K562 (cell line): ENCODE data around the gene GLRA3. TPM values are rescaled to one million over a fixed set of nuclear protein-coding genes. Genes with fewer than 3 reads are reported as not detected.

Experiments used
- ATAC-seq: fragments of 200-7000 bp; cut with Tn5 transposase; 3 replicates; pipeline ENCODE4 v1.9.1; 2020; ENCODE audit warnings: moderate library complexity
- BruUV-seq: library from RNA; stranded (reverse); fragments of 400-500 nt; replicated peaks from 2 replicates; lab custom pipeline; 2021; lab: Mats Ljungman, UMichigan
- CTCF ChIA-PET: fragments of 300-600 bp; formaldehyde crosslinking; extraction: SDS; loops from one replicate; lab custom pipeline; 2021; ENCODE audit warnings: low intra/inter-chr PET ratio; lab: Yijun Ruan, JAX
- POLR2A ChIA-PET: fragments of 300-600, 350-650 bp; sonication (Branson Sonifier 250); formaldehyde crosslinking; extraction: SDS; loops from one replicate; lab custom pipeline; 2021; ENCODE audit warnings: antibody characterized with exemption, inconsistent platforms; lab: Yijun Ruan, JAX
- DNase-seq, 4 experiments: peaks; one replicate each; pipeline versions ENCODE4 v3.0.0 to v3.0.0-alpha.2; 2011 to 2018; ENCODE audit warnings: low spot score in 3 of 4, mixed read lengths in 3 of 4; ENCODE audit errors: extremely low read depth in 1 of 4
- FAIRE-seq: peaks from 2 replicates; lab custom pipeline; 2011; peaks lifted over from hg19 to GRCh38; lab: Jason Lieb, UNC
- H2AFZ ChIP-seq: 2 replicates; pipeline ENCODE4 v1.6.0; 2011; ENCODE audit warnings: low read depth, low read length, control low read depth, inconsistent platforms
- H3K27ac ChIP-seq: fragments of 200-600 bp; 3 replicates; pipeline ENCODE4 v1.8.0; 2011; ENCODE audit warnings: low read depth, mild to moderate bottlenecking, control low read depth, inconsistent platforms, low read length, moderate library complexity, mixed read lengths; ENCODE audit errors: extremely low read depth
- H3K27me3 ChIP-seq, 2 experiments: fragments of 300-600 bp in 1 of 2; 2 replicates in 1 of 2; 3 replicates in 1 of 2; pipeline versions ENCODE4 v1.6.0 to v1.8.0; 2011; ENCODE audit warnings: inconsistent platforms in 2 of 2, low read length in 2 of 2, mild to moderate bottlenecking in 1 of 2, mixed read lengths in 1 of 2, moderate library complexity in 1 of 2; ENCODE audit not compliant: control insufficient read depth in 2 of 2, insufficient read depth in 2 of 2
- H3K36me3 ChIP-seq: fragments of 300-600 bp; 3 replicates; pipeline ENCODE4 v1.8.0; 2011; ENCODE audit warnings: mild to moderate bottlenecking, low read length, inconsistent platforms; ENCODE audit not compliant: control insufficient read depth, insufficient read depth
- H3K4me1 ChIP-seq, 2 experiments: fragments of 200-600 bp in 1 of 2; replicated peaks in 1 of 2; 2 replicates in 1 of 2; 3 replicates in 1 of 2; pipeline versions ENCODE4 v1.5.1 to v1.8.0; 2011; ENCODE audit warnings: inconsistent platforms in 2 of 2, low read length in 2 of 2, mild to moderate bottlenecking in 1 of 2, mixed read lengths in 1 of 2, moderate library complexity in 1 of 2; ENCODE audit not compliant: control insufficient read depth in 2 of 2, insufficient read depth in 2 of 2
- H3K4me2 ChIP-seq: 2 replicates; pipeline ENCODE4 v1.6.1; 2011; ENCODE audit warnings: low read length, control low read depth, inconsistent platforms, mixed read lengths; ENCODE audit not compliant: insufficient read depth
- H3K4me3 ChIP-seq: fragments of 200-600 bp; sonication (generic), shearing (Covaris generic); 2 replicates; pipeline ENCODE4 v1.5.1; 2016; ENCODE audit warnings: control low read depth, inconsistent platforms
- H3K79me2 ChIP-seq: fragments of 200-600 bp; 3 replicates; pipeline ENCODE4 v1.8.0; 2011; ENCODE audit warnings: low read length, inconsistent platforms; ENCODE audit not compliant: control insufficient read depth, insufficient read depth
- H3K9ac ChIP-seq, 2 experiments: 2 replicates each; pipeline versions ENCODE4 v1.6.0 to v1.6.1; 2011; ENCODE audit warnings: low read depth in 2 of 2, low read length in 2 of 2, control low read depth in 1 of 2, inconsistent platforms in 1 of 2, mild to moderate bottlenecking in 1 of 2, mixed read lengths in 1 of 2; ENCODE audit not compliant: insufficient read depth in 1 of 2
- H3K9me1 ChIP-seq: one replicate; pipeline ENCODE4 v1.6.0; 2011; ENCODE audit warnings: inconsistent platforms, mild to moderate bottlenecking, low read length, moderate library complexity; ENCODE audit not compliant: control insufficient read depth, insufficient read depth
- H3K9me3 ChIP-seq: replicated peaks from 2 replicates; pipeline ENCODE4 v1.5.1; 2011; ENCODE audit warnings: low read depth, low read length, inconsistent platforms; ENCODE audit not compliant: control insufficient read depth, insufficient read depth
- H4K20me1 ChIP-seq: replicated peaks from 2 replicates; pipeline ENCODE4 v1.6.1; 2011; ENCODE audit warnings: low read length, inconsistent platforms, mixed read lengths; ENCODE audit not compliant: control insufficient read depth, insufficient read depth
- ELF4 ChIP-seq: fragments of 450-650 bp; formaldehyde crosslinking; IDR thresholded peaks from 2 replicates; pipeline ENCODE4 v1.4.0; 2022; ENCODE audit warnings: missing genetic modification characterization
- FOSL1 ChIP-seq: fragments of 200-800 bp; sonication (Bioruptor generic); conservative IDR thresholded peaks from 2 replicates; pipeline ENCODE4 v1.6.1; 2016; ENCODE audit warnings: missing genetic modification characterization, missing compliant biosample characterization
- GATAD2A ChIP-seq: fragments of 450-650 bp; IDR thresholded peaks from 2 replicates; pipeline ENCODE4 v1.6.1; 2017
- HDAC3 ChIP-seq: fragments of 450-650 bp; IDR thresholded peaks from 2 replicates; pipeline ENCODE4 v1.6.1; 2018; ENCODE audit warnings: borderline replicate concordance, mild to moderate bottlenecking, moderate library complexity; ENCODE audit not compliant: partially characterized antibody
- KDM4B ChIP-seq, 2 experiments: fragments of 450-650 bp in 1 of 2; sonication (generic) in 1 of 2; IDR thresholded peaks; 2 replicates each; pipeline ENCODE4 v1.6.1; 2016 to 2017; ENCODE audit warnings: borderline replicate concordance in 2 of 2, antibody characterized with exemption in 1 of 2, low read depth in 1 of 2, mild to moderate bottlenecking in 1 of 2
- LCOR ChIP-seq: sonication (generic); formaldehyde crosslinking; IDR thresholded peaks from 2 replicates; pipeline ENCODE4 v1.8.0; 2022; ENCODE audit warnings: mild to moderate bottlenecking, missing genetic modification reagents
- MTA2 ChIP-seq: fragments of 450-650 bp; IDR thresholded peaks from 2 replicates; pipeline ENCODE4 v1.6.1; 2016; ENCODE audit warnings: low read depth
- NR2C2 ChIP-seq, 2 experiments: fragments of 200-800 bp in 1 of 2; sonication (Bioruptor generic) in 1 of 2; sonication (generic) in 1 of 2; formaldehyde crosslinking in 1 of 2; IDR thresholded peaks; 2 replicates each; pipeline versions ENCODE4 v1.6.1 to v1.8.0; 2016 to 2022; ENCODE audit warnings: mild to moderate bottlenecking in 1 of 2, missing compliant biosample characterization in 1 of 2, missing genetic modification characterization in 1 of 2, missing genetic modification reagents in 1 of 2
- NR2F6 ChIP-seq: fragments of 450-650 bp; formaldehyde crosslinking; IDR thresholded peaks from 2 replicates; pipeline ENCODE4 v1.4.0; 2020; ENCODE audit warnings: mild to moderate bottlenecking
- SAFB2 ChIP-seq: fragments of 200-400 bp; formaldehyde crosslinking; IDR thresholded peaks from 2 replicates; pipeline ENCODE4 v1.6.1; 2018; ENCODE audit warnings: borderline replicate concordance, low read length, low read depth, moderate library complexity; ENCODE audit not compliant: severe bottlenecking
- ZFPM2 ChIP-seq: fragments of 250-450 bp; sonication (Bioruptor Pico); IDR thresholded peaks from 2 replicates; pipeline ENCODE4 v1.5.1; 2022; ENCODE audit warnings: mild to moderate bottlenecking
- ZNF143 ChIP-seq: sonication (generic); formaldehyde crosslinking; IDR thresholded peaks from 2 replicates; pipeline ENCODE4 v1.9.0; 2022; ENCODE audit warnings: mild to moderate bottlenecking, missing genetic modification reagents
- WGBS: fragments of 100-300 bp; shearing (Covaris generic); methylation state at CpG from one replicate; pipeline ENCODE4 v1.1.6; 2016; ENCODE audit warnings: low coverage, mixed read lengths; ENCODE audit not compliant: insufficient coverage; ENCODE audit errors: missing lambda C conversion rate; 5-methylcytosine and 5-hydroxymethylcytosine counted together
- in situ Hi-C: fragments of 300-500 bp; cut with MboI; formaldehyde crosslinking; loops from 4 replicates; pipeline ENCODE4 v1.15.0; 2018; ENCODE audit warnings: inconsistent platforms, mixed read lengths
- intact Hi-C: fragments of 100-400 bp; cut with micrococcal nuclease; formaldehyde crosslinking; loops from 2 replicates; pipeline ENCODE4 v1.14.2; 2022
- polyA plus RNA-seq, 8 experiments: library from polyadenylated mRNA; depleted of rRNA in 4 of 8; stranded (reverse) in 5 of 8; unstranded in 3 of 8; fragments of >200 nt; fragmentation: Nextera tagmentation in 2 of 8; fragmentation: Illumina TruSeq in 1 of 8; extraction: Ambion mirVana in 2 of 8; extraction: Trizol in 1 of 8; gene quantifications; 2 replicates each; pipeline versions ENCODE4 v1.2.1 to v1.2.3, GENCODE V29; 2011 to 2014; ENCODE audit warnings: inconsistent platforms in 1 of 8, missing spikeins in 1 of 8
- total RNA-seq, 7 experiments: library from RNA; depleted of rRNA in 6 of 7; stranded (reverse); fragments of >200 nt in 6 of 7; fragmentation: Illumina TruSeq in 2 of 7; extraction: Trizol in 2 of 7; gene quantifications; 2 replicates each; pipeline versions ENCODE4 v1.2.1 to v1.2.3, GENCODE V29; 2011 to 2021; ENCODE audit warnings: low replicate concordance in 1 of 7

Gene GLRA3
- total and polyA plus RNA-seq, 9 of the 15 experiments (the other 6 are each of a cell fraction or from before 2014, with no cell fraction given), result 0.06 to 0.14 (median 0.08) TPM; not detected in 2

- TF ChIP-seq FOSL1 (peak; percentile 43; the same call in 1 of the 2 replicates), MTA2 (peak; percentile 58), KDM4B (IDR thresholded peaks at IDR 0.05; ENCODE audit: borderline replicate concordance in 2 of 2, low read depth in 1 of 2) (no peak), LCOR (CRISPR knock-in tag) (no peak), NR2F6 (no peak), ELF4 (CRISPR knock-in tag) (no peak), SAFB2 (no peak), GATAD2A (no peak), HDAC3 (no peak), ZNF143 (CRISPR knock-in tag) (no peak), NR2C2 (CRISPR knock-in tag; IDR thresholded peaks at IDR 0.05) (no peak), NR2C2 (tag; IDR thresholded peaks at IDR 0.05) (no peak)
These were observed 174.4 kb downstream of the GLRA3 start (continued) for GRCh38 chr4:174654634-174655033.

GRCh38 chr4:174650711-174651355, 178.2 kb downstream of the GLRA3 start:
- BruUV-seq, result no TSS peak
- intact Hi-C loops, result loop anchor here (10.0 kb wide), 1 partner anchor 1674 kb away; no protein-coding TSS in a partner anchor
- CTCF ChIA-PET, result no interaction called here

More at GRCh38 chr4:174650711-174651355, 178.2 kb downstream of the GLRA3 start:
- Histone ChIP-seq H3K4me3 (no peak overlapping the region), H3K4me1 (peaks cover 0 to 7% of the 10 kb centered on the region in 2 experiments; a peak in 2 of 5 replicates), H3K79me2 (no peaks in the 10 kb centered on the region), H3K27ac (no peak overlapping the region), H3K4me2 (no peak overlapping the region), H3K9me1 (no peaks in the 10 kb centered on the region), H2AFZ (peak overlapping the region; percentile 54; the same call in 1 of the 2 replicates), H3K36me3 (no peaks in the 10 kb centered on the region), H3K9me3 (no peaks in the 10 kb centered on the region), H3K27me3 (no peaks in the 10 kb centered on the region), H4K20me1 (no peaks in the 10 kb centered on the region), H3K9ac (no peak overlapping the region)
- DNase-seq (no peak), ATAC-seq (no peak; the same call in 2 of the 3 replicates), FAIRE-seq (no peak)
- POLR2A ChIA-PET, result interaction anchor here (0.7 kb wide), 1 partner anchor 236 kb away, joined by 3 read pairs; no protein-coding TSS in a partner anchor
- 47% methylated on average over 2 of the region's 2 CpGs for WGBS
- in situ Hi-C loops, result no loop called here
- TF ChIP-seq ZFPM2 (CRISPR knock-in tag), result no peak
